Neutrophil (primary cell): ENCODE results near the gene NUBP1.
"Not testable (repeated sequence)": the region's sequence is repeated elsewhere in the genome, so short reads cannot be mapped to it uniquely, and the experiment has no call there.

Experiments used
- H3K27ac ChIP-seq: fragments of 200-600 bp; sonication (generic); 2 replicates; pipeline ENCODE4 v1.5.1; 2016; ENCODE audit warnings: mild to moderate bottlenecking, moderate library complexity
- H3K27me3 ChIP-seq: fragments of 200-600 bp; sonication (generic); 2 replicates; pipeline ENCODE4 v1.6.0; 2016; ENCODE audit warnings: mild to moderate bottlenecking
- H3K36me3 ChIP-seq: fragments of 200-600 bp; sonication (generic); 2 replicates; pipeline ENCODE4 v1.5.1; 2017
- H3K4me1 ChIP-seq, 2 experiments: fragments of 200-600 bp in 1 of 2; sonication (generic) in 1 of 2; 1 replicate in 1 of 2; 2 replicates in 1 of 2; pipeline versions ENCODE4 v1.5.1 to v1.6.1; 2013 to 2016; ENCODE audit warnings: low read depth in 1 of 2, low read length in 1 of 2, mild to moderate bottlenecking in 1 of 2, moderate library complexity in 1 of 2; ENCODE audit not compliant: control insufficient read depth in 1 of 2, insufficient read depth in 1 of 2
- H3K4me3 ChIP-seq, 2 experiments: fragments of 200-600 bp in 1 of 2; sonication (generic) in 1 of 2; 1 replicate in 1 of 2; 2 replicates in 1 of 2; pipeline ENCODE4 v1.5.1; 2013 to 2016; ENCODE audit warnings: low read depth in 1 of 2, low read length in 1 of 2, mild to moderate bottlenecking in 1 of 2, moderate library complexity in 1 of 2
- H3K9me3 ChIP-seq: fragments of 200-600 bp; sonication (generic); 2 replicates; pipeline ENCODE4 v1.5.1; 2016
- CTCF ChIP-seq: fragments of 200-600 bp; sonication (generic); IDR thresholded peaks from 2 replicates; pipeline ENCODE4 v1.5.1; 2016; ENCODE audit warnings: antibody characterized with exemption

The NUBP1 gene

DNA sequence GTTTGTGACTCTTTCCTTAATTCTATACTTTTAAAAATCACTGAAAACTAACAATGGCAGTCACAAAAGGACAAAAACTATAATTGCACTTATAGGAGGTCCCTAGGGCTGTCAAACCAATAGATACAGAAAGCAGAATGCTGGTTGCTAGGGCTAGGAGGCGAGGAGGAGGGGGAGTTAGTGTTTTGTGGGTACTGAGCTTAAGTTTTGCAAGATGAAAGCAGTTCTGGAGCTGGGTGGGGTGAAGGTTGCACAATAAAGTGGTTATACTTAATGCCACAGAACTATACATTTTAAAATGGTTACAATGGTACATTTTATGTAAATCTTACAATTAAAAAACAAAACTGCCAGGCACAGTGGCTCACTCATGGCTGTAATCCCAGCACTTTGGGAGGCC, 27.3 kb downstream of the NUBP1 start:
- Histone ChIP-seq H3K4me1 (peaks cover 15 to 43% of the 10 kb centered on the region in 2 experiments), H3K9me3 (no peaks in the 10 kb centered on the region), H3K36me3 (peaks cover 10% of the 10 kb centered on the region), H3K4me3 (no peak overlapping the region), H3K27me3 (no peaks in the 10 kb centered on the region), H3K27ac (peak overlapping the region; percentile 49)
- TF ChIP-seq CTCF = no peak

- H3K4me1 ChIP-seq = peaks cover 11 to 29% of the 10 kb centered on the region in 2 experiments
- no peaks in the 10 kb centered on the region for H3K36me3 ChIP-seq
- H3K27ac ChIP-seq = no peak overlapping the region
- no peaks in the 10 kb centered on the region for H3K27me3 ChIP-seq
- H3K4me3 ChIP-seq = no peak overlapping the region
- no peaks in the 10 kb centered on the region for H3K9me3 ChIP-seq
- no peak for TF ChIP-seq CTCF
Observed at GRCh38 chr16:10776280-10776679, 32.6 kb downstream of the NUBP1 start.

DNA sequence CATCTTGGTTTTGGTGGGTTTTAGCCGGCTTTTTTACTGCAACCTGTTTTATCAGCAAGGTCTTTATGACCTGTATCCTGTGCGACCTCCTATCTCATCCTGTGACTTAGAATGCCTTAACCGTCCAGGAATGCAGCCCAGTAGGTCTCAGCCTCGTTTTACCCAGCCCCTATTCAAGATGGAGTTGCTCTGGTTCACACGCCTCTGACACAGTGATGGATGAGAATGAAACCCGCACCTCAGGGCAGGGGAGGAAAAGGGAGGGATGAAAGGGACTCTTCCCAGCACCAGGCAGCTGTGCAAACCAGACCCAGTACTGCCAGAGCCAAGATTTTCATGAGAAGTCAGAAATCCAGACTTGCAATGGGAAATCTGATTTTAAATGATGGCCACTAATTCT, 33.3 kb downstream of the NUBP1 start:
- H3K27me3 ChIP-seq, H3K9me3 ChIP-seq, H3K36me3 ChIP-seq, H3K27ac ChIP-seq, H3K4me3 ChIP-seq: not testable (repeated sequence)
- H3K4me1 ChIP-seq = peaks cover 11 to 23% of the 10 kb centered on the region in 2 experiments

- Histone ChIP-seq H3K4me3 (no peak overlapping the region), H3K4me1 (peaks cover 9 to 18% of the 10 kb centered on the region in 2 experiments), H3K9me3 (no peaks in the 10 kb centered on the region), H3K27me3 (no peaks in the 10 kb centered on the region), H3K36me3 (no peaks in the 10 kb centered on the region), H3K27ac (no peak overlapping the region)
- TF ChIP-seq CTCF = no peak
Observed at GRCh38 chr16:10777356-10777755, 33.7 kb downstream of the NUBP1 start.

DNA sequence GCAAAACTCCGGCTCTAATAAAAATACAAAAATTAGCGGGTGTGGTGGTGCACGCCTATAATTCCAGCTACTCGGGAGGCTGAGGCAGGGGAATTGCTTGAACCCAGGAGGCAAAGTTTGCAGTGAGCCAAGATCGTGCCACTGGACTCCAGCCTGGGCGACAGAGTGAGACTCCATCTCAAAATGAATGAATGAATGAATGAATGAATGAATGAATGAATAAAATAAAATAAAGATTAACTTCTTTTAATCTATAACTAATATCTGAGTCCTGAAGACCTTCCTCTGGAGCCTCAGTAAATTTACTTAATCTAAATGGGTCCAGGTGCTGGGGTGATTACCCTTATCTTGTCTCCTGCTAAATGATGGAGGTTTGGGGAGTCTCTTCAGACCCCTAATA, 36.3 kb downstream of the NUBP1 start:
- not testable (repeated sequence) for H3K27ac ChIP-seq, H3K4me3 ChIP-seq, H3K36me3 ChIP-seq, H3K27me3 ChIP-seq, H3K9me3 ChIP-seq, H3K4me1 ChIP-seq

DNA sequence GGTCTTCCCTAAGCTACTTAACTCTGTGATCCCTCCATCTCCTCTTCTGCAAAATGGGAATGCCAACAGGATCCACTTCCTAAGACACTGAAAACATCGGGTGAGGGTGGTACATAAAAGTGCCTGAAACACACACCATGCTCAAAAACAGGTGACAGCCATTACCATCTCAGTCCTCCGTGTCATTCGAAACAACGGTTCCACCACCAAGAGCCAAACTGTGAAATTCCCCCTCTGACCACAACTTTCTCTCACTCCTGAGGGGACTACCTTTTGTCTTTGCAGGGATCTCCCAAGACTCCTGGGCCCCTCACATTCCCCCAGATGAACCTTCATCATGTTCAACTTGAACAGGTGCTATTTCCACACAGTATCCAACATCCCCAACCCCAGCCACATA, 37.0 kb downstream of the NUBP1 start:
- no peak for TF ChIP-seq CTCF
- Histone ChIP-seq H3K4me1 (no peaks in the 10 kb centered on the region), H3K36me3 (no peaks in the 10 kb centered on the region), H3K27me3 (no peaks in the 10 kb centered on the region), H3K27ac (no peak overlapping the region), H3K9me3 (no peaks in the 10 kb centered on the region), H3K4me3 (no peak overlapping the region)

GRCh38 chr16:10782628-10783027, 39.0 kb downstream of the NUBP1 start:
- TF ChIP-seq CTCF = no peak

More at GRCh38 chr16:10782628-10783027, 39.0 kb downstream of the NUBP1 start:
- Histone ChIP-seq H3K27me3 (no peaks in the 10 kb centered on the region), H3K4me3 (no peak overlapping the region), H3K36me3 (no peaks in the 10 kb centered on the region), H3K27ac (no peak overlapping the region), H3K4me1 (no peaks in the 10 kb centered on the region), H3K9me3 (no peaks in the 10 kb centered on the region)
